Fibroblast of lung (primary cell): ENCODE measurements around the gene ANKZF1. TPM values are rescaled to one million over a fixed set of nuclear protein-coding genes. Genes with fewer than 3 reads are reported as not detected.
A peak's percentile ranks its signal among the peaks of the same experiment; 100 is the strongest.

ENCODE experiments used
- DNase-seq, 2 donors: peaks; one replicate each; pipeline versions ENCODE4 v3.0.0 to v3.0.0-alpha.2; 2010; ENCODE audit warnings: low read depth in 2 of 2
- H2AFZ ChIP-seq: 2 replicates; pipeline ENCODE4 v1.5.1; 2012; ENCODE audit warnings: low read length, control low read depth, inconsistent platforms
- H3K27ac ChIP-seq: 2 replicates; pipeline ENCODE4 v1.5.1; 2011; ENCODE audit warnings: low read length, control low read depth; ENCODE audit not compliant: insufficient read depth
- H3K27me3 ChIP-seq: 2 replicates; pipeline ENCODE4 v1.5.1; 2011; ENCODE audit warnings: mild to moderate bottlenecking, low read length; ENCODE audit not compliant: control insufficient read depth, insufficient read depth
- H3K36me3 ChIP-seq: 2 replicates; pipeline ENCODE4 v1.5.1; 2011; ENCODE audit warnings: low read length; ENCODE audit not compliant: control insufficient read depth, insufficient read depth
- H3K4me1 ChIP-seq: 2 replicates; pipeline ENCODE4 v1.5.1; 2011; ENCODE audit warnings: low read length; ENCODE audit not compliant: control insufficient read depth, insufficient read depth; ENCODE audit errors: extremely low read depth
- H3K4me2 ChIP-seq: 2 replicates; pipeline ENCODE4 v1.5.1; 2011; ENCODE audit warnings: low read length, control low read depth; ENCODE audit not compliant: insufficient read depth; ENCODE audit errors: extremely low read depth
- H3K4me3 ChIP-seq, 4 experiments: fragments of 200-600 bp in 1 of 4; sonication (generic) in 1 of 4; replicated peaks in 1 of 4; 2 replicates each; pipeline ENCODE4 v1.5.1; 2011 to 2016; ENCODE audit warnings: low read length in 4 of 4, low read depth in 3 of 4, mild to moderate bottlenecking in 3 of 4, control low read depth in 2 of 4, inconsistent platforms in 1 of 4, mixed read lengths in 1 of 4; ENCODE audit not compliant: insufficient read depth in 1 of 4; ENCODE audit errors: control extremely low read depth in 1 of 4
- H3K79me2 ChIP-seq: 2 replicates; pipeline ENCODE4 v1.5.1; 2012; ENCODE audit warnings: mild to moderate bottlenecking, low read length, inconsistent platforms; ENCODE audit not compliant: control insufficient read depth, insufficient read depth
- H3K9ac ChIP-seq: 2 replicates; pipeline ENCODE4 v1.5.1; 2011; ENCODE audit warnings: mild to moderate bottlenecking, low read length, control low read depth; ENCODE audit not compliant: insufficient read depth
- H3K9me3 ChIP-seq: 2 replicates; pipeline ENCODE4 v1.5.1; 2012; ENCODE audit warnings: low read depth, low read length; ENCODE audit not compliant: control insufficient read depth, insufficient read depth
- H4K20me1 ChIP-seq: 2 replicates; pipeline ENCODE4 v1.5.1; 2011; ENCODE audit warnings: low read length; ENCODE audit not compliant: control insufficient read depth, insufficient read depth; ENCODE audit errors: extremely low read depth
- EZH2 ChIP-seq: IDR thresholded peaks from 2 replicates; pipeline ENCODE4 v1.5.1; 2012; ENCODE audit warnings: low read length, control low read depth, mild to moderate bottlenecking; ENCODE audit errors: missing control alignments
- polyA minus RNA-seq: library from RNA; depleted of rRNA, polyadenylated mRNA; stranded (reverse); fragments of >200 nt; gene quantifications from 2 replicates; pipeline ENCODE4 v1.2.3, GENCODE V29; 2011; ENCODE audit warnings: low replicate concordance
- polyA plus RNA-seq, 2 donors: library from polyadenylated mRNA; depleted of rRNA in 1 of 2; stranded (reverse) in 1 of 2; unstranded in 1 of 2; fragments of >200 nt; gene quantifications; 2 replicates each; pipeline ENCODE4 v1.2.1, GENCODE V29; 2011 to 2012; ENCODE audit warnings: missing spikeins in 1 of 2
- total RNA-seq: library from RNA; depleted of rRNA; stranded (reverse); fragments of >200 nt; gene quantifications from 2 replicates; pipeline ENCODE4 v1.2.1, GENCODE V29; 2014
- TF ChIP-seq, protein P1 (sequence below), 2 donors: IDR thresholded peaks in 1 of 2; conservative IDR thresholded peaks in 1 of 2; 1 replicate in 1 of 2; 2 replicates in 1 of 2; pipeline ENCODE4 v1.5.1; 2011 to 2012; ENCODE audit warnings: low read length in 2 of 2, control low read depth in 1 of 2, inconsistent platforms in 1 of 2, low read depth in 1 of 2, mild to moderate bottlenecking in 1 of 2

Gene ANKZF1, protein sequence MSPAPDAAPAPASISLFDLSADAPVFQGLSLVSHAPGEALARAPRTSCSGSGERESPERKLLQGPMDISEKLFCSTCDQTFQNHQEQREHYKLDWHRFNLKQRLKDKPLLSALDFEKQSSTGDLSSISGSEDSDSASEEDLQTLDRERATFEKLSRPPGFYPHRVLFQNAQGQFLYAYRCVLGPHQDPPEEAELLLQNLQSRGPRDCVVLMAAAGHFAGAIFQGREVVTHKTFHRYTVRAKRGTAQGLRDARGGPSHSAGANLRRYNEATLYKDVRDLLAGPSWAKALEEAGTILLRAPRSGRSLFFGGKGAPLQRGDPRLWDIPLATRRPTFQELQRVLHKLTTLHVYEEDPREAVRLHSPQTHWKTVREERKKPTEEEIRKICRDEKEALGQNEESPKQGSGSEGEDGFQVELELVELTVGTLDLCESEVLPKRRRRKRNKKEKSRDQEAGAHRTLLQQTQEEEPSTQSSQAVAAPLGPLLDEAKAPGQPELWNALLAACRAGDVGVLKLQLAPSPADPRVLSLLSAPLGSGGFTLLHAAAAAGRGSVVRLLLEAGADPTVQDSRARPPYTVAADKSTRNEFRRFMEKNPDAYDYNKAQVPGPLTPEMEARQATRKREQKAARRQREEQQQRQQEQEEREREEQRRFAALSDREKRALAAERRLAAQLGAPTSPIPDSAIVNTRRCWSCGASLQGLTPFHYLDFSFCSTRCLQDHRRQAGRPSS
- total RNA-seq (28.8 and 32.7 TPM in 2 replicates), polyA plus RNA-seq (9.9 and 13.2 TPM in 2 replicates), polyA minus RNA-seq (5.1 and 7.7 TPM in 2 replicates)
- 8.2 and 11.4 TPM in 2 replicates for polyA plus RNA-seq (2012)

DNA sequence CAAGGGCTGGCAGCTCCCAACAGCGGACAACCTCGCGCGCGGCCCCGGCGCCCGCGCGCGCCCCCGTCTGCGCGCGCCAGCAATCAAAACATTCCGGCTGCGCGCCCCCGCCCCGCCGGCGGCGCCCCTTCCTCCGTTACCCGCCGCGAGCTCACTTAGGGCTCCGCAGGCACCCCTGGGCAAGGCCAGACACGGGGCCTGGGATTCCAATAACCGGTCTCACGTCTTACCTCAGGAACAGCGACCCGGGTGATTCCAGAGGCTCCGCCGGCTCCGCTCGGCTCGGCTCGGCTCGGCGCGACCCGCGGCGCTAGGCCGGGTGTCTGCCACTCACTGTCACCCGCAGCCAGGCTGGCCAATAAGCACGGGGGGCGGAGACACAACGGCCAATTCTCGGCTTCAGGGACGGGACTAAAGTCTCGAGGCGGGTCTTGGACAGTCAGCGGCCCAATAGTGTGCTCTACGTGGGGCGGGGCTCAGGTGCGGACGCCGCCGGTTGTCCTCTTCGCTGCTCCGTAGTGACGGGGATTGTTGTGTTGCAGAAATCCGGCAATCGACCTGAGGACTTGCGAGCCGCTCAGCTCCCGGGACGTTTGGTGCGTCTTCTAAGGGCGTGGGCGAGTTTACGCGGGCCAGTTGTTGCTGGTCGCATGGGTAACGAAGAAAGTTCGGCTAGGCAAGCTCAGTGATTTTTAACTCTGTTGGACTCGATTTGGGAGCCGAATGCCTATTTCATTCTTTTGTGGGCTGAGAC, at the start of gene ANKZF1, which contains the start of gene ATG9A:
TSS of gene ANKZF1 (plus strand) at position 502 of the 754 bp plus-strand sequence. CDS start 452 bp downstream, outside the sequence.
TSS of gene ATG9A (minus strand) at position 332 of the 754 bp plus-strand sequence. CDS start 1,612 bp downstream, outside the sequence.
- Histone ChIP-seq H3K27me3 (no peaks in the 10 kb centered on the region), H3K36me3 (peaks cover 12% of the 10 kb centered on the region), H3K79me2 (peaks cover 16% of the 10 kb centered on the region), H3K9me3 (no peaks in the 10 kb centered on the region), H3K9ac (peak within 1 kb of the TSS; percentile 91), H3K27ac (peak within 1 kb of the TSS; percentile 81), H3K4me3 (peak within 1 kb of the TSS; percentile 59 to 91 (median 82)), H2AFZ (peak within 1 kb of the TSS; percentile 81), H3K4me1 (peaks cover 2% of the 10 kb centered on the region), H4K20me1 (no peaks in the 10 kb centered on the region), H3K4me2 (peak within 1 kb of the TSS; percentile 97)
- no peak for TF ChIP-seq EZH2
- TF ChIP-seq, protein P1, sequence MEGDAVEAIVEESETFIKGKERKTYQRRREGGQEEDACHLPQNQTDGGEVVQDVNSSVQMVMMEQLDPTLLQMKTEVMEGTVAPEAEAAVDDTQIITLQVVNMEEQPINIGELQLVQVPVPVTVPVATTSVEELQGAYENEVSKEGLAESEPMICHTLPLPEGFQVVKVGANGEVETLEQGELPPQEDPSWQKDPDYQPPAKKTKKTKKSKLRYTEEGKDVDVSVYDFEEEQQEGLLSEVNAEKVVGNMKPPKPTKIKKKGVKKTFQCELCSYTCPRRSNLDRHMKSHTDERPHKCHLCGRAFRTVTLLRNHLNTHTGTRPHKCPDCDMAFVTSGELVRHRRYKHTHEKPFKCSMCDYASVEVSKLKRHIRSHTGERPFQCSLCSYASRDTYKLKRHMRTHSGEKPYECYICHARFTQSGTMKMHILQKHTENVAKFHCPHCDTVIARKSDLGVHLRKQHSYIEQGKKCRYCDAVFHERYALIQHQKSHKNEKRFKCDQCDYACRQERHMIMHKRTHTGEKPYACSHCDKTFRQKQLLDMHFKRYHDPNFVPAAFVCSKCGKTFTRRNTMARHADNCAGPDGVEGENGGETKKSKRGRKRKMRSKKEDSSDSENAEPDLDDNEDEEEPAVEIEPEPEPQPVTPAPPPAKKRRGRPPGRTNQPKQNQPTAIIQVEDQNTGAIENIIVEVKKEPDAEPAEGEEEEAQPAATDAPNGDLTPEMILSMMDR (conservative IDR thresholded peaks at IDR 0.05 in 1 of 2, IDR thresholded peaks at IDR 0.05 in 1 of 2; ENCODE audit: low read depth in 1 of 2, low read length in 2 of 2) = no peak
- DNase-seq = peak; percentile 98 to 99

DNA sequence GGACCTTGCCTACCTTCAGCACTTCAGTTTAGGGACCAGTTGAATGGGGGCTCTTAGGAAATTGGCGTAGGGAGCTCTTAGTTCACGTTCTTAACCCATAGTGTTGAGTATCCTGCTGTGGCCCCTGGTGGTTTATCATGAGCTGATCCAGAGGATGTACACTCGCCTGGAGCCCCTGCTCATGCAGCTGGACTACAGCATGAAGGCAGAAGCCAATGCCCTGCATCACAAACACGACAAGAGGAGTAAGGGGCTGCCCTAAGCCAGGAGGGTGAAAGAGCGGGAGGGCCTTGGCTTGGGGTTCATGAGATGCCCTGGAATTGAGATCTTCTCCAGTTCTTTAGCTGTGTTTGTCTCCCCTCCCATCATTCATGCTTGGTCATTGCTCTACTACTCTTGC, 48.6 kb upstream of the ANKZF1 start:
- H3K4me3 ChIP-seq = no peak overlapping the region
- H3K9me3 ChIP-seq = no peaks in the 10 kb centered on the region
- no peak overlapping the region for H3K27ac ChIP-seq
- no peak overlapping the region for H3K9ac ChIP-seq
- no peaks in the 10 kb centered on the region for H3K27me3 ChIP-seq
- H3K4me1 ChIP-seq = peaks cover 7% of the 10 kb centered on the region
- no peak overlapping the region for H3K4me2 ChIP-seq
- no peak for TF ChIP-seq EZH2
- TF ChIP-seq, protein P1 (conservative IDR thresholded peaks at IDR 0.05 in 1 of 2, IDR thresholded peaks at IDR 0.05 in 1 of 2; ENCODE audit: low read depth in 1 of 2, low read length in 2 of 2) = no peak
- peaks cover 15% of the 10 kb centered on the region for H3K79me2 ChIP-seq
- H4K20me1 ChIP-seq = no peaks in the 10 kb centered on the region
- DNase-seq = no peak
- H3K36me3 ChIP-seq = peaks cover 12% of the 10 kb centered on the region
- H2AFZ ChIP-seq = no peak overlapping the region
